Loucy (cell line): ENCODE data around the gene STX10.
A peak's percentile ranks its signal among the peaks of the same experiment; 100 is the strongest.

Source experiments
- H2AFZ ChIP-seq: fragments of 200-600 bp; sonication (generic); 2 replicates; pipeline ENCODE4 v1.6.0; 2016; ENCODE audit warnings: antibody characterized with exemption, mild to moderate bottlenecking, low read length, moderate library complexity
- H3F3A ChIP-seq: fragments of 200-600 bp; 2 replicates; pipeline ENCODE4 v1.6.0; 2016; ENCODE audit warnings: antibody characterized with exemption, low read depth, mild to moderate bottlenecking
- H3K27me3 ChIP-seq: fragments of 200-600 bp; sonication (generic); 2 replicates; pipeline ENCODE4 v1.6.1; 2014; ENCODE audit warnings: low read length, mild to moderate bottlenecking; ENCODE audit not compliant: insufficient read depth, poor library complexity, severe bottlenecking
- H3K36me3 ChIP-seq: fragments of 200-600 bp; sonication (generic); 2 replicates; pipeline ENCODE4 v1.6.1; 2016; ENCODE audit warnings: low read length; ENCODE audit not compliant: insufficient read depth
- H3K4me1 ChIP-seq: fragments of 200-600 bp; sonication (generic); 2 replicates; pipeline ENCODE4 v1.5.1; 2014; ENCODE audit warnings: low read length, mild to moderate bottlenecking; ENCODE audit not compliant: insufficient read depth, poor library complexity, severe bottlenecking
- H3K4me2 ChIP-seq: fragments of 200-600 bp; sonication (generic); 2 replicates; pipeline ENCODE4 v1.6.0; 2014; ENCODE audit warnings: antibody characterized with exemption, low read length, low read depth, mild to moderate bottlenecking; ENCODE audit not compliant: poor library complexity, severe bottlenecking
- H3K4me3 ChIP-seq: fragments of 200-600 bp; sonication (generic); 2 replicates; pipeline ENCODE4 v1.5.1; 2014; ENCODE audit warnings: low read length, mild to moderate bottlenecking, mixed read lengths; ENCODE audit not compliant: poor library complexity, severe bottlenecking
- H3K79me2 ChIP-seq: fragments of 200-600 bp; sonication (generic); 2 replicates; pipeline ENCODE4 v1.6.1; 2014; ENCODE audit warnings: low read length; ENCODE audit not compliant: insufficient read depth
- H3K9ac ChIP-seq: fragments of 200-600 bp; sonication (generic); 2 replicates; pipeline ENCODE4 v1.6.0; 2014; ENCODE audit warnings: mild to moderate bottlenecking, low read depth, low read length, moderate library complexity; ENCODE audit not compliant: poor library complexity, severe bottlenecking
- H3K9me2 ChIP-seq: fragments of 200-600 bp; sonication (generic); replicated peaks from 2 replicates; pipeline ENCODE4 v1.6.1; 2016; ENCODE audit warnings: low read depth, low read length, mixed read lengths
- H3K9me3 ChIP-seq: fragments of 200-600 bp; sonication (generic); 2 replicates; pipeline ENCODE4 v1.6.1; 2014; ENCODE audit warnings: mild to moderate bottlenecking, antibody characterized with exemption, low read length, low read depth; ENCODE audit not compliant: insufficient read depth
- H4K20me1 ChIP-seq: fragments of 200-600 bp; sonication (generic); 2 replicates; pipeline ENCODE4 v1.6.0; 2014; ENCODE audit warnings: antibody characterized with exemption, low read length, mild to moderate bottlenecking; ENCODE audit not compliant: insufficient read depth, poor library complexity, severe bottlenecking
- CTCF ChIP-seq: fragments of 200-600 bp; sonication (generic); conservative IDR thresholded peaks from 2 replicates; pipeline ENCODE4 v1.5.1; 2014; ENCODE audit warnings: mild to moderate bottlenecking, antibody characterized with exemption, low read length
- EZH2phosphoT487 ChIP-seq: fragments of 200-600 bp; IDR thresholded peaks from 2 replicates; pipeline ENCODE4 v1.6.1; 2018; ENCODE audit warnings: antibody characterized with exemption, mild to moderate bottlenecking, moderate library complexity, borderline replicate concordance

STX10 gene

GRCh38 chr19:13120031-13120430 is 30.1 kb downstream of the STX10 start:
- Histone ChIP-seq H3K4me1 (peaks cover 51% of the 10 kb centered on the region), H3K9ac (peak overlapping the region; percentile 40), H4K20me1 (peaks cover 65% of the 10 kb centered on the region), H3K36me3 (no peaks in the 10 kb centered on the region), H2AFZ (no peak overlapping the region), H3F3A (no peaks in the 10 kb centered on the region), H3K4me3 (peak overlapping the region; percentile 99), H3K9me3 (no peaks in the 10 kb centered on the region), H3K27me3 (no peaks in the 10 kb centered on the region), H3K4me2 (peak overlapping the region; percentile 100), H3K9me2 (no peaks in the 10 kb centered on the region), H3K79me2 (peaks cover 90% of the 10 kb centered on the region)
- TF ChIP-seq CTCF (no peak), EZH2phosphoT487 (no peak)

- peaks cover 90% of the 10 kb centered on the region for H3K79me2 ChIP-seq
- no peaks in the 10 kb centered on the region for H3K9me2 ChIP-seq
- H3K9ac ChIP-seq, result peak overlapping the region; percentile 98
- no peaks in the 10 kb centered on the region for H3K9me3 ChIP-seq
- H3K27me3 ChIP-seq, result no peaks in the 10 kb centered on the region
- H3K4me1 ChIP-seq, result peaks cover 51% of the 10 kb centered on the region
- peak overlapping the region; percentile 100 for H3K4me2 ChIP-seq
- peak overlapping the region; percentile 99 for H3K4me3 ChIP-seq
- TF ChIP-seq CTCF (no peak), EZH2phosphoT487 (no peak)
- H4K20me1 ChIP-seq, result peaks cover 65% of the 10 kb centered on the region
- no peaks in the 10 kb centered on the region for H3F3A ChIP-seq
- no peaks in the 10 kb centered on the region for H3K36me3 ChIP-seq
- H2AFZ ChIP-seq, result no peak overlapping the region
Measured at GRCh38 chr19:13119627-13120026, 30.5 kb downstream of the STX10 start.

GRCh38 chr19:13118424-13119193 is 31.6 kb downstream of the STX10 start:
- H3K79me2 ChIP-seq, result peaks cover 80% of the 10 kb centered on the region
- H4K20me1 ChIP-seq, result peaks cover 57% of the 10 kb centered on the region
- H3K4me2 ChIP-seq, result peak overlapping the region; percentile 100
- no peak for TF ChIP-seq EZH2phosphoT487
- TF ChIP-seq CTCF, result no peak
- no peaks in the 10 kb centered on the region for H3F3A ChIP-seq
- H3K9ac ChIP-seq, result peak overlapping the region; percentile 98
- peaks cover 51% of the 10 kb centered on the region for H3K4me1 ChIP-seq
- no peaks in the 10 kb centered on the region for H3K27me3 ChIP-seq
- H3K36me3 ChIP-seq, result no peaks in the 10 kb centered on the region
- no peaks in the 10 kb centered on the region for H3K9me2 ChIP-seq
- peak overlapping the region; percentile 99 for H3K4me3 ChIP-seq
- H2AFZ ChIP-seq, result no peak overlapping the region
- no peaks in the 10 kb centered on the region for H3K9me3 ChIP-seq
